ENCODE measurements around the gene HLCS. TPM values are rescaled to one million over a fixed set of nuclear protein-coding genes. Genes with fewer than 3 reads are reported as not detected.

Gene HLCS
- total and polyA plus RNA-seq, 2 donors from 2014 or later, result 4.5 to 29.6 TPM

DNA sequence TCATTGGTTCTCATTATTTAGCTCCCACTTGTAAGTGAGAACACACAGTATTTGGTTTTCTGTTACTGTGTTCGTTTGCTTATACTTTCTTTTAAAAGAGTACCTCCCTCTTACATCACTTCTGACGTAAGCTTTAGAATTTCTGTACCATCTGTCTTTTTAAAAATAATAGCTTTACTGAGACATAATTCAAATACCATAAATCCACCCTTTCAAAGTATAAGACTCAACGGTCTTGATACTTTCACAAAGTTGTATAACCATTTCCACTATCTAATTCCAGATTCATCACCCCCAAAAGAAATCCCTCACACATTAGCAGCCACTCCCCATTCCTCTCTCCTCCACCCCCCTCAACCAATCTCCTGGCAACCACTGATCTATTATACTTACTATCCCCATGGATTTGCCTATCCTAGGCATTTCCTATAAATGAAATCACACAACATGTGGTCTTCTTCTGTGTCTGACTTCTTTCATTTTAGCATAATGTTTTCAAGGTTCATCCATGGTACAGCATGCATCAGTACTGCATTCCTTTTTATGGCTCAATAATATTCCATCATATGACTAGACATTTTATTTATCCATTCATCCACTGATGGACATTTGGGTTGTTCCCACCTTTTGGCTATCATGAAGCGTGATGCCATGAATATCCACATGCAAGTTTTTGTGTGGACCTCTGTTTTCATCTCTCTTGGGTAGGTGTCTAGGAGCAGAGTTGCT is 104.7 kb downstream of the HLCS start:
- H3K27me3 ChIP-seq (ENCODE audit: control insufficient read depth, insufficient read depth, low read length), result no peaks in the 10 kb centered on the region
- H3K27ac ChIP-seq (ENCODE audit: low read depth in 2 of 2, low read length in 2 of 2), result no peak overlapping the region
- FAIRE-seq (no peak), DNase-seq (no peak)
- H3K9ac ChIP-seq (ENCODE audit: low read length in 3 of 3), result no peak overlapping the region
- intact Hi-C loops (cut with DNase I), result no loop called here
- H3K4me3 ChIP-seq (ENCODE audit: low read length in 3 of 3), result no peak overlapping the region
- peaks cover 0 to 6% (median 0%) of the 10 kb centered on the region in 3 donors for H3K4me1 ChIP-seq (ENCODE audit: control insufficient read depth in 2 of 3, insufficient read depth in 2 of 3, low read depth in 1 of 3, low read length in 3 of 3)
- no peaks in the 10 kb centered on the region for H3K9me3 ChIP-seq (ENCODE audit: control insufficient read depth in 2 of 3, insufficient read depth in 1 of 3, low read length in 3 of 3)
- TF ChIP-seq, protein P1, sequence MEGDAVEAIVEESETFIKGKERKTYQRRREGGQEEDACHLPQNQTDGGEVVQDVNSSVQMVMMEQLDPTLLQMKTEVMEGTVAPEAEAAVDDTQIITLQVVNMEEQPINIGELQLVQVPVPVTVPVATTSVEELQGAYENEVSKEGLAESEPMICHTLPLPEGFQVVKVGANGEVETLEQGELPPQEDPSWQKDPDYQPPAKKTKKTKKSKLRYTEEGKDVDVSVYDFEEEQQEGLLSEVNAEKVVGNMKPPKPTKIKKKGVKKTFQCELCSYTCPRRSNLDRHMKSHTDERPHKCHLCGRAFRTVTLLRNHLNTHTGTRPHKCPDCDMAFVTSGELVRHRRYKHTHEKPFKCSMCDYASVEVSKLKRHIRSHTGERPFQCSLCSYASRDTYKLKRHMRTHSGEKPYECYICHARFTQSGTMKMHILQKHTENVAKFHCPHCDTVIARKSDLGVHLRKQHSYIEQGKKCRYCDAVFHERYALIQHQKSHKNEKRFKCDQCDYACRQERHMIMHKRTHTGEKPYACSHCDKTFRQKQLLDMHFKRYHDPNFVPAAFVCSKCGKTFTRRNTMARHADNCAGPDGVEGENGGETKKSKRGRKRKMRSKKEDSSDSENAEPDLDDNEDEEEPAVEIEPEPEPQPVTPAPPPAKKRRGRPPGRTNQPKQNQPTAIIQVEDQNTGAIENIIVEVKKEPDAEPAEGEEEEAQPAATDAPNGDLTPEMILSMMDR (IDR thresholded peaks at IDR 0.05; ENCODE audit: borderline replicate concordance, extremely low read depth, insufficient read depth), result no peak
- no peaks in the 10 kb centered on the region for H3K36me3 ChIP-seq (ENCODE audit: control insufficient read depth in 2 of 3, insufficient read depth in 3 of 3, low read length in 3 of 3)

- Histone ChIP-seq H3K9ac (ENCODE audit: low read length in 3 of 3) (no peak overlapping the region), H3K4me1 (ENCODE audit: control insufficient read depth in 2 of 3, insufficient read depth in 2 of 3, low read depth in 1 of 3, low read length in 3 of 3) (peaks cover 0 to 6% (median 0%) of the 10 kb centered on the region in 3 donors), H3K27ac (ENCODE audit: low read depth in 2 of 2, low read length in 2 of 2) (no peak overlapping the region), H3K9me3 (ENCODE audit: control insufficient read depth in 2 of 3, insufficient read depth in 1 of 3, low read length in 3 of 3) (no peaks in the 10 kb centered on the region), H3K27me3 (ENCODE audit: control insufficient read depth, insufficient read depth, low read length) (no peaks in the 10 kb centered on the region), H3K36me3 (ENCODE audit: control insufficient read depth in 2 of 3, insufficient read depth in 3 of 3, low read length in 3 of 3) (no peaks in the 10 kb centered on the region), H3K4me3 (ENCODE audit: low read length in 3 of 3) (no peak overlapping the region)
- DNase-seq (no peak), FAIRE-seq (no peak)
- TF ChIP-seq, protein P1 (IDR thresholded peaks at IDR 0.05; ENCODE audit: borderline replicate concordance, extremely low read depth, insufficient read depth), result no peak
- intact Hi-C loops (cut with DNase I), result no loop called here
Measured at GRCh38 chr21:36860736-36861594, 105.5 kb downstream of the HLCS start.

GRCh38 chr21:36859744-36860501 is 106.5 kb downstream of the HLCS start:
- TF ChIP-seq, protein P1 (IDR thresholded peaks at IDR 0.05; ENCODE audit: borderline replicate concordance, extremely low read depth, insufficient read depth), result no peak
- DNase-seq, result peak in 4 of 5 donors; percentile 51 to 94 (median 62)
- no peak overlapping the region for H3K9ac ChIP-seq (ENCODE audit: low read length in 3 of 3)
- no peaks in the 10 kb centered on the region for H3K36me3 ChIP-seq (ENCODE audit: control insufficient read depth in 2 of 3, insufficient read depth in 3 of 3, low read length in 3 of 3)
- H3K27me3 ChIP-seq (ENCODE audit: control insufficient read depth, insufficient read depth, low read length), result no peaks in the 10 kb centered on the region
- peak; percentile 13 for FAIRE-seq
- H3K4me1 ChIP-seq (ENCODE audit: control insufficient read depth in 2 of 3, insufficient read depth in 2 of 3, low read depth in 1 of 3, low read length in 3 of 3), result peaks cover 0 to 6% (median 0%) of the 10 kb centered on the region in 3 donors
- no peak overlapping the region for H3K27ac ChIP-seq (ENCODE audit: low read depth in 2 of 2, low read length in 2 of 2)
- no peaks in the 10 kb centered on the region for H3K9me3 ChIP-seq (ENCODE audit: control insufficient read depth in 2 of 3, insufficient read depth in 1 of 3, low read length in 3 of 3)
- intact Hi-C loops (cut with DNase I), result no loop called here
- no peak overlapping the region for H3K4me3 ChIP-seq (ENCODE audit: low read length in 3 of 3)
